Panc1 (cell line): ENCODE measurements around the gene FRS2. TPM values are rescaled to one million over a fixed set of nuclear protein-coding genes. Genes with fewer than 3 reads are reported as not detected.

ENCODE experiments used
- ATAC-seq: fragments of 200-7000 bp; cut with Tn5 transposase; 2 replicates; pipeline ENCODE4 v1.9.1; 2020; ENCODE audit warnings: mild to moderate bottlenecking, moderate library complexity
- BruUV-seq: library from RNA; stranded (reverse); fragments of 400-500 nt; replicated peaks from 2 replicates; lab custom pipeline; 2021; lab: Mats Ljungman, UMichigan
- CTCF ChIA-PET: fragments of 300-600 bp; sonication (Branson Sonifier 250); formaldehyde crosslinking; loops from one replicate; lab custom pipeline; 2022; ENCODE audit warnings: antibody characterized with exemption; lab: Charles Lee
- POLR2A ChIA-PET: fragments of 300-600 bp; sonication (Branson Sonifier 250); formaldehyde crosslinking; loops from one replicate; lab custom pipeline; 2022; ENCODE audit warnings: antibody characterized with exemption; lab: Charles Lee
- DNase-seq: peaks from one replicate; pipeline ENCODE4 v3.0.0-alpha.2; 2010; ENCODE audit warnings: low read depth, low spot score
- H3K27ac ChIP-seq: 2 replicates; pipeline ENCODE4 v1.5.1; 2011; ENCODE audit warnings: mild to moderate bottlenecking, low read length, inconsistent platforms
- H3K27me3 ChIP-seq: fragments of 200-500 bp; sonication (Bioruptor generic); 2 replicates; pipeline ENCODE4 v1.6.0; 2014; ENCODE audit warnings: low read length, inconsistent platforms; ENCODE audit not compliant: control insufficient read depth, insufficient read depth
- H3K36me3 ChIP-seq: fragments of 200-500 bp; sonication (Bioruptor generic); 2 replicates; pipeline ENCODE4 v1.5.1; 2014; ENCODE audit warnings: inconsistent platforms, mild to moderate bottlenecking, low read length, moderate library complexity; ENCODE audit not compliant: control insufficient read depth, insufficient read depth
- H3K4me1 ChIP-seq: 2 replicates; pipeline ENCODE4 v1.5.1; 2011; ENCODE audit warnings: inconsistent platforms, mild to moderate bottlenecking, low read length, moderate library complexity; ENCODE audit not compliant: control insufficient read depth, insufficient read depth
- H3K4me3 ChIP-seq, 2 experiments: 2 replicates each; pipeline ENCODE4 v1.5.1; 2011 to 2012; ENCODE audit warnings: low read depth in 2 of 2, low read length in 2 of 2, mild to moderate bottlenecking in 2 of 2, inconsistent platforms in 1 of 2, moderate library complexity in 1 of 2
- H3K9me3 ChIP-seq: fragments of 200-500 bp; sonication (Bioruptor generic); 2 replicates; pipeline ENCODE4 v1.5.1; 2014; ENCODE audit warnings: low read depth, mild to moderate bottlenecking, inconsistent platforms, low read length, moderate library complexity; ENCODE audit not compliant: control insufficient read depth, insufficient read depth
- POLR2AphosphoS5 ChIP-seq: IDR thresholded peaks from 2 replicates; pipeline ENCODE4 v1.6.1; 2012; ENCODE audit warnings: mild to moderate bottlenecking, low read depth, low read length, moderate library complexity
- SIN3A ChIP-seq: IDR thresholded peaks from 2 replicates; pipeline ENCODE4 v1.6.1; 2012; ENCODE audit warnings: low read depth, mild to moderate bottlenecking, low read length, moderate library complexity, borderline replicate concordance; ENCODE audit not compliant: insufficient read depth
- TCF7L2 ChIP-seq: IDR thresholded peaks from 2 replicates; pipeline ENCODE4 v1.6.1; 2011; ENCODE audit warnings: mild to moderate bottlenecking, low read depth, low read length, inconsistent platforms
- in situ Hi-C: cut with HindIII; loops from 2 replicates; pipeline ENCODE4 v1.10.0; 2016; ENCODE audit warnings: low sequenced_read_pairs, low pct_unique_long_range_greater_than_20kb
- intact Hi-C: fragments of 100-400 bp; cut with micrococcal nuclease; formaldehyde crosslinking; loops from one replicate; pipeline ENCODE4 v1.10.0; 2022; ENCODE audit not compliant: unreplicated experiment
- total RNA-seq: library from RNA; stranded (reverse); gene quantifications from one replicate; pipeline ENCODE4 v1.2.1, GENCODE V29; 2021; ENCODE audit not compliant: unreplicated experiment
- TF ChIP-seq, protein P1 (sequence below): fragments of 450-650 bp; IDR thresholded peaks from 2 replicates; pipeline ENCODE4 v1.5.1; 2017; ENCODE audit warnings: mild to moderate bottlenecking
- TF ChIP-seq, protein P2 (sequence below), 2 experiments: IDR thresholded peaks; 2 replicates each; pipeline ENCODE4 v1.6.1; 2011 to 2012; ENCODE audit warnings: low read depth in 2 of 2, control low read depth in 1 of 2, low read length in 1 of 2, mild to moderate bottlenecking in 1 of 2, moderate library complexity in 1 of 2; ENCODE audit not compliant: insufficient read depth in 1 of 2

FRS2 gene
- total RNA-seq, 1 experiment from 2014 or later, result 26.6 TPM

DNA sequence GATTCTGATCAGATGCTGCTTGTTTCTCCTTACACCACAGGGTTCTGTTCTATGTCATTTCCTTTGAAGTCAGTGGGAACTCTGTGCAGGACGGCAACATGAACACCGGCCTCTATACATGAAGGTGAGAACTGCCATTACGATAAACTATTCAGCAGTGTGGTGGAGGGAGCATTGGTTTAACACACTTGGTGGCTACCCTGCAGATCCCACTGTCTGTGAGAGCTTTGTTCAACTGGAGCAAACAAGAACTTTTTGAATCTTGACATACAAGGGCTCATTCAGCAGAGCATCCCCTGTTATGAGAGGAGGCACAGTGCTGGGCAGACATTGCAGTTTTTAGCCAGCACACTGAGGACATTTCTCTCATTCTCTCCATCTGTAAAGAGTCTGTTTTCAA lies 10.7 kb upstream of the FRS2 start:
- Histone ChIP-seq H3K4me3 (no peak overlapping the region), H3K27me3 (no peaks in the 10 kb centered on the region), H3K27ac (no peak overlapping the region), H3K4me1 (no peaks in the 10 kb centered on the region), H3K36me3 (no peaks in the 10 kb centered on the region), H3K9me3 (no peaks in the 10 kb centered on the region)
- in situ Hi-C loops (no loop called here), intact Hi-C loops (no loop called here)
- BruUV-seq, result no TSS peak
- TF ChIP-seq, protein P1, sequence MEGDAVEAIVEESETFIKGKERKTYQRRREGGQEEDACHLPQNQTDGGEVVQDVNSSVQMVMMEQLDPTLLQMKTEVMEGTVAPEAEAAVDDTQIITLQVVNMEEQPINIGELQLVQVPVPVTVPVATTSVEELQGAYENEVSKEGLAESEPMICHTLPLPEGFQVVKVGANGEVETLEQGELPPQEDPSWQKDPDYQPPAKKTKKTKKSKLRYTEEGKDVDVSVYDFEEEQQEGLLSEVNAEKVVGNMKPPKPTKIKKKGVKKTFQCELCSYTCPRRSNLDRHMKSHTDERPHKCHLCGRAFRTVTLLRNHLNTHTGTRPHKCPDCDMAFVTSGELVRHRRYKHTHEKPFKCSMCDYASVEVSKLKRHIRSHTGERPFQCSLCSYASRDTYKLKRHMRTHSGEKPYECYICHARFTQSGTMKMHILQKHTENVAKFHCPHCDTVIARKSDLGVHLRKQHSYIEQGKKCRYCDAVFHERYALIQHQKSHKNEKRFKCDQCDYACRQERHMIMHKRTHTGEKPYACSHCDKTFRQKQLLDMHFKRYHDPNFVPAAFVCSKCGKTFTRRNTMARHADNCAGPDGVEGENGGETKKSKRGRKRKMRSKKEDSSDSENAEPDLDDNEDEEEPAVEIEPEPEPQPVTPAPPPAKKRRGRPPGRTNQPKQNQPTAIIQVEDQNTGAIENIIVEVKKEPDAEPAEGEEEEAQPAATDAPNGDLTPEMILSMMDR, result no peak
- TF ChIP-seq SIN3A, result no peak
- TF ChIP-seq, protein P2, sequence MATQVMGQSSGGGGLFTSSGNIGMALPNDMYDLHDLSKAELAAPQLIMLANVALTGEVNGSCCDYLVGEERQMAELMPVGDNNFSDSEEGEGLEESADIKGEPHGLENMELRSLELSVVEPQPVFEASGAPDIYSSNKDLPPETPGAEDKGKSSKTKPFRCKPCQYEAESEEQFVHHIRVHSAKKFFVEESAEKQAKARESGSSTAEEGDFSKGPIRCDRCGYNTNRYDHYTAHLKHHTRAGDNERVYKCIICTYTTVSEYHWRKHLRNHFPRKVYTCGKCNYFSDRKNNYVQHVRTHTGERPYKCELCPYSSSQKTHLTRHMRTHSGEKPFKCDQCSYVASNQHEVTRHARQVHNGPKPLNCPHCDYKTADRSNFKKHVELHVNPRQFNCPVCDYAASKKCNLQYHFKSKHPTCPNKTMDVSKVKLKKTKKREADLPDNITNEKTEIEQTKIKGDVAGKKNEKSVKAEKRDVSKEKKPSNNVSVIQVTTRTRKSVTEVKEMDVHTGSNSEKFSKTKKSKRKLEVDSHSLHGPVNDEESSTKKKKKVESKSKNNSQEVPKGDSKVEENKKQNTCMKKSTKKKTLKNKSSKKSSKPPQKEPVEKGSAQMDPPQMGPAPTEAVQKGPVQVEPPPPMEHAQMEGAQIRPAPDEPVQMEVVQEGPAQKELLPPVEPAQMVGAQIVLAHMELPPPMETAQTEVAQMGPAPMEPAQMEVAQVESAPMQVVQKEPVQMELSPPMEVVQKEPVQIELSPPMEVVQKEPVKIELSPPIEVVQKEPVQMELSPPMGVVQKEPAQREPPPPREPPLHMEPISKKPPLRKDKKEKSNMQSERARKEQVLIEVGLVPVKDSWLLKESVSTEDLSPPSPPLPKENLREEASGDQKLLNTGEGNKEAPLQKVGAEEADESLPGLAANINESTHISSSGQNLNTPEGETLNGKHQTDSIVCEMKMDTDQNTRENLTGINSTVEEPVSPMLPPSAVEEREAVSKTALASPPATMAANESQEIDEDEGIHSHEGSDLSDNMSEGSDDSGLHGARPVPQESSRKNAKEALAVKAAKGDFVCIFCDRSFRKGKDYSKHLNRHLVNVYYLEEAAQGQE (IDR thresholded peaks at IDR 0.05; ENCODE audit: insufficient read depth in 1 of 2, low read depth in 2 of 2, low read length in 1 of 2), result no peak
- DNase-seq (no peak), ATAC-seq (no peak)
- ChIA-PET CTCF (no interaction called here), POLR2A (interaction anchor here (0.6 kb wide), 1 partner anchor 14 kb away, joined by 14 read pairs; no protein-coding TSS in a partner anchor)

DNA sequence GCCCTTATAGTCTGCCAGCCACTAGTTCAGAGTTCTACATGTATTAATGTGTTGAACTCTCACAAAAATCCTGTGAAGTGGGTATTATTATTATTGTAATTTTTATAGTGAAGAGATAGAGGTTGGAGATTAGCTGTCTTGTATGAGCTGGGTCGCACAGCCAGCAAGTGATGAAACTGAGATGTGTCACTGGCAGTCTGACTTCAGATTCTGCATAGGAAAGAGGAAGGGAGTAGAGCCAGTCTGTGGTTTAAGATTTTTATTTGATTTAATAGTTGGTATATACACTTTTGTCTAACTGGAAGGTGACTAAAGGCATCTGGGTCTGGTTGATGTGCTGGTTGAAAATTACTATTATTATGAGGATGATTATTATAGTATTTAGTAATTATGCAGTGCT lies 5.8 kb upstream of the FRS2 start:
- no peak overlapping the region for H3K27ac ChIP-seq
- ATAC-seq, result no peak
- BruUV-seq, result no TSS peak
- H3K9me3 ChIP-seq, result no peaks in the 10 kb centered on the region
- intact Hi-C loops (no loop called here), in situ Hi-C loops (no loop called here)
- POLR2A ChIA-PET, result no interaction called here
- TF ChIP-seq TCF7L2 (no peak), POLR2AphosphoS5 (no peak), SIN3A (no peak)
- TF ChIP-seq, protein P1, result no peak
- TF ChIP-seq, protein P2 (IDR thresholded peaks at IDR 0.05; ENCODE audit: insufficient read depth in 1 of 2, low read depth in 2 of 2, low read length in 1 of 2), result no peak
- DNase-seq, result no peak
- peaks cover 4% of the 10 kb centered on the region for H3K4me1 ChIP-seq
- no peaks in the 10 kb centered on the region for H3K36me3 ChIP-seq
- H3K4me3 ChIP-seq, result no peak overlapping the region
- no peaks in the 10 kb centered on the region for H3K27me3 ChIP-seq
- CTCF ChIA-PET, result no interaction called here
